Peyer's patch (tissue), 4 donors: ENCODE results near the gene ZEB1. TPM values are rescaled to one million over a fixed set of nuclear protein-coding genes. Genes with fewer than 3 reads are reported as not detected.

Experiments used
- DNase-seq, 3 donors: peaks; one replicate each; pipeline ENCODE4 v3.0.0-alpha.2; 2017 to 2019
- H3K27ac ChIP-seq, 4 donors: fragments of 200-600 bp; sonication (generic); one replicate each; pipeline ENCODE4 v1.5.1; 2016 to 2019
- H3K27me3 ChIP-seq, 2 donors: fragments of 200-600 bp; sonication (generic); one replicate each; pipeline ENCODE4 v1.5.1; 2019
- H3K36me3 ChIP-seq, 3 donors: fragments of 200-600 bp; sonication (generic); one replicate each; pipeline ENCODE4 v1.5.1; 2016 to 2019
- H3K4me1 ChIP-seq, 4 donors: fragments of 200-600 bp; sonication (generic); one replicate each; pipeline ENCODE4 v1.5.1; 2016 to 2019
- H3K4me3 ChIP-seq, 4 donors: fragments of 200-600 bp; sonication (generic); 1 replicate in 3 of 4; 2 replicates in 1 of 4; pipeline ENCODE4 v1.5.1; 2016 to 2019; ENCODE audit warnings: mild to moderate bottlenecking in 1 of 4
- H3K9me3 ChIP-seq, 4 donors: fragments of 200-600 bp; sonication (generic); one replicate each; pipeline ENCODE4 v1.5.1; 2016 to 2019; ENCODE audit warnings: mild to moderate bottlenecking in 1 of 4
- POLR2A ChIP-seq, 2 donors: fragments of 450-650 bp; IDR thresholded peaks; one replicate each; pipeline ENCODE4 v1.5.1; 2017; ENCODE audit warnings: antibody characterized with exemption in 2 of 2, mild to moderate bottlenecking in 2 of 2, moderate library complexity in 2 of 2
- total RNA-seq, 4 donors: library from RNA; depleted of rRNA; stranded (reverse); fragments of >200 nt; gene quantifications; one replicate each; pipeline ENCODE4 v1.1.0, GENCODE V29; 2016
- TF ChIP-seq, protein P1 (sequence below), 6 experiments: fragments of 450-650 bp in 4 of 6; fragments of 200-600 bp in 2 of 6; sonication (generic) in 1 of 6; IDR thresholded peaks; one replicate each; pipeline ENCODE4 v1.5.1; 2017 to 2019; ENCODE audit warnings: antibody characterized with exemption in 6 of 6, mild to moderate bottlenecking in 3 of 6, moderate library complexity in 1 of 6

The ZEB1 gene
- total RNA-seq, 4 donors from 2014 or later: 6.1 to 75.9 (median 16.8) TPM

DNA sequence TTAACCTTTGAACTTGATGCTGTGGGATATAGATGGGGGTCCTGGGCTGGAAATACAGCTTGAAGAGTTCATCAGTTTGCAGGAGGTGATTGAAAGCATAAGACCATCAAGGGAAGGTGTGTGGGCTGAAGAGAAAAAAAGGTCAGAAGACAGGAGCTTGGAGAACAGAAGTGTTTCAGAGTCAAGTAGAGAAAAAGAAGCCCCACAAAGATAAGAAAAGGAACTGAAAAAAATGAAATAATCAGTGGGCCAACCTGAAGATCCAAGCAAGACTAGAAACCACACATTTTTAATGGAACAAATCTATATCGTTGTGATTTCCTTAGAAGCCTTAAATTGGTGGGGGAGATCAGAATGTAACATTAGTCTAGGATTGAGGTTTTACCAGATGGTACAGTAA, 22.5 kb downstream of the ZEB1 start:
- H3K9me3 ChIP-seq: no peaks in the 10 kb centered on the region
- no peak overlapping the region for H3K27ac ChIP-seq
- no peaks in the 10 kb centered on the region for H3K4me1 ChIP-seq
- DNase-seq: no peak
- no peaks in the 10 kb centered on the region for H3K27me3 ChIP-seq
- TF ChIP-seq, protein P1, sequence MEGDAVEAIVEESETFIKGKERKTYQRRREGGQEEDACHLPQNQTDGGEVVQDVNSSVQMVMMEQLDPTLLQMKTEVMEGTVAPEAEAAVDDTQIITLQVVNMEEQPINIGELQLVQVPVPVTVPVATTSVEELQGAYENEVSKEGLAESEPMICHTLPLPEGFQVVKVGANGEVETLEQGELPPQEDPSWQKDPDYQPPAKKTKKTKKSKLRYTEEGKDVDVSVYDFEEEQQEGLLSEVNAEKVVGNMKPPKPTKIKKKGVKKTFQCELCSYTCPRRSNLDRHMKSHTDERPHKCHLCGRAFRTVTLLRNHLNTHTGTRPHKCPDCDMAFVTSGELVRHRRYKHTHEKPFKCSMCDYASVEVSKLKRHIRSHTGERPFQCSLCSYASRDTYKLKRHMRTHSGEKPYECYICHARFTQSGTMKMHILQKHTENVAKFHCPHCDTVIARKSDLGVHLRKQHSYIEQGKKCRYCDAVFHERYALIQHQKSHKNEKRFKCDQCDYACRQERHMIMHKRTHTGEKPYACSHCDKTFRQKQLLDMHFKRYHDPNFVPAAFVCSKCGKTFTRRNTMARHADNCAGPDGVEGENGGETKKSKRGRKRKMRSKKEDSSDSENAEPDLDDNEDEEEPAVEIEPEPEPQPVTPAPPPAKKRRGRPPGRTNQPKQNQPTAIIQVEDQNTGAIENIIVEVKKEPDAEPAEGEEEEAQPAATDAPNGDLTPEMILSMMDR (IDR thresholded peaks at IDR 0.05): no peak
- TF ChIP-seq POLR2A (IDR thresholded peaks at IDR 0.05): no peak
- H3K4me3 ChIP-seq: no peak overlapping the region
- no peaks in the 10 kb centered on the region for H3K36me3 ChIP-seq

DNA sequence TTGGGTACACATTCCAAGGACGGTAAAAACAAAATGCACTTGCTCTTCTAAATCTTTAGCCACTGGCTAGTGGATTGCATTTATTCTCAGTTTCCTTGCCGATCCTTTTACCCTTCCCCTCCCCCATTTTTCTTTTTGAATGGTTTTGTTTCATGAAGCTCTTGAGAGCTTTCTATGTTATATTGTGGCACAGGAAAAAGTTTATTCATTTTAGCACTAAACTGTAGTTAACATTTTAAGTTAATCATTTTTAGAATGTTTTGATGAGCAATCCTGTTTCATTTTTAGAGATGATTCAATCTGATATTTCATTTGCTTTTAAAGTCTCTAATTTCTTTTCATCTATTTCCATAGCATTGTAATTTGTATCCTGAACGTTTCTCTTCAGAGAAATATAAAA, 24.0 kb downstream of the ZEB1 start:
- H3K4me1 ChIP-seq: no peaks in the 10 kb centered on the region
- no peak overlapping the region for H3K4me3 ChIP-seq
- no peaks in the 10 kb centered on the region for H3K9me3 ChIP-seq
- H3K27me3 ChIP-seq: no peaks in the 10 kb centered on the region
- TF ChIP-seq, protein P1 (IDR thresholded peaks at IDR 0.05): no peak
- no peak for TF ChIP-seq POLR2A (IDR thresholded peaks at IDR 0.05)
- no peak for DNase-seq
- H3K27ac ChIP-seq: no peak overlapping the region
- H3K36me3 ChIP-seq: no peaks in the 10 kb centered on the region

DNA sequence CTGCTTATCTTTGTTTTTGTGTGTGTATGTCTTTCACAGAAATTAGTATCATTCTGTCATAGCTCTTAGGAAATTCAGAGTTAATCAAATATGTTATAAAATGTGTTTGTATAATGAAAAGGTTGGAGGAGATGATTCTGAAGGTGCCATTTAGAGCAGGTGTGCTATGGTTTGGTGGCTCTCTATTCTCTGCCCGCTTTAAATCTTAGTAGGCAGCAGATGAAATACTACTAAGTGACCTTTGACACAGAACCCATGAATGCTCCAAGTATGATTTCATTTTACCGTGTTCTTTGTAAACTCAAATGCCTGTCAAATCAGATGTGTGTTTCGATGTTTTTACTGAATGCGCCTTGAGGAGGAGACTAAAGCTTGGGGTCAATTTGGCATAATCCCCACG, 24.5 kb downstream of the ZEB1 start:
- H3K4me3 ChIP-seq: no peak overlapping the region
- no peaks in the 10 kb centered on the region for H3K9me3 ChIP-seq
- DNase-seq: no peak
- TF ChIP-seq, protein P1 (IDR thresholded peaks at IDR 0.05): no peak
- TF ChIP-seq POLR2A (IDR thresholded peaks at IDR 0.05): no peak
- H3K27ac ChIP-seq: no peak overlapping the region
- no peaks in the 10 kb centered on the region for H3K36me3 ChIP-seq
- no peaks in the 10 kb centered on the region for H3K4me1 ChIP-seq
- H3K27me3 ChIP-seq: no peaks in the 10 kb centered on the region

DNA sequence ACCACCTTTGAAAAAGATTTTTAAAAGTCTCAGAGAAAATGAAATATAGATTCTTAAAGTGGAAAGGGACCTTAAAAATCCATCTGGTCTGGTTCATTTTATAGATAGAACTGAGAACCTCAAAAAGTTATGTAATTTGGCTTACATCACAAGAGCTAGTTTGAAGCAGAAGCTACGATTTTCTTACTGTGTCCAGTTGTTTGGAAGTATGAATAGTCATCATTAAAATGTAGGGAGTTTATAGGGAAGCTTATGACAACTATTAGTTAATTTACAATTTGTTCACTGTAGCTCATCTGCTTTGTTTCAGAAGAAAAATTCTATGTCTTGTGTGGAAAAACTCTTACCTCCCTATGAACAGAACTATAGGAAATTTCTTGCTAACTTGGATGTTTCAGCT, 26.9 kb downstream of the ZEB1 start:
- Histone ChIP-seq H3K4me1 (no peaks in the 10 kb centered on the region), H3K9me3 (no peaks in the 10 kb centered on the region), H3K4me3 (no peak overlapping the region), H3K36me3 (no peaks in the 10 kb centered on the region), H3K27me3 (no peaks in the 10 kb centered on the region), H3K27ac (no peak overlapping the region)
- TF ChIP-seq, protein P1 (IDR thresholded peaks at IDR 0.05): no peak
- TF ChIP-seq POLR2A (IDR thresholded peaks at IDR 0.05): no peak
- no peak for DNase-seq

DNA sequence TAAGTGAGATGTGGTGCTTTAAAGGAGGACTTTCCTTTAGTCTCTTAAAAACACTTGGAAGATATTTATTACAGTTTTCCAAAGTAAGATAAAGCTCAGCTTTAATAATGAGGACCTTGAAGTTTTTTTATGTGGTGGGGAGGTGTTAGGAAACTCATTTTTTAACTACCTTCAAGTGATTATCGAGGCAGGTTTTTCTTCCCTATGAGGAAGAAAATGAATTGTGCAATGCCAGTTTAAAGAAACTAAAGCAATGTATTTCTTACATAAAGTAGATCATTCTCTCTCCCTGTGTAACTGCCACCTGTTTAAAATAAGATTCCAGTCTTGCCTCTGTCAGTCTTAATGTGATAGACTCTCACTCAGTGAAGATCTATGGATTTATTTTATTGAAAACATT, 27.9 kb downstream of the ZEB1 start:
- H3K27ac ChIP-seq: no peak overlapping the region
- no peaks in the 10 kb centered on the region for H3K4me1 ChIP-seq
- H3K9me3 ChIP-seq: no peaks in the 10 kb centered on the region
- no peaks in the 10 kb centered on the region for H3K27me3 ChIP-seq
- H3K36me3 ChIP-seq: no peaks in the 10 kb centered on the region
- DNase-seq: no peak
- no peak overlapping the region for H3K4me3 ChIP-seq
- no peak for TF ChIP-seq POLR2A (IDR thresholded peaks at IDR 0.05)
- TF ChIP-seq, protein P1 (IDR thresholded peaks at IDR 0.05): no peak

DNA sequence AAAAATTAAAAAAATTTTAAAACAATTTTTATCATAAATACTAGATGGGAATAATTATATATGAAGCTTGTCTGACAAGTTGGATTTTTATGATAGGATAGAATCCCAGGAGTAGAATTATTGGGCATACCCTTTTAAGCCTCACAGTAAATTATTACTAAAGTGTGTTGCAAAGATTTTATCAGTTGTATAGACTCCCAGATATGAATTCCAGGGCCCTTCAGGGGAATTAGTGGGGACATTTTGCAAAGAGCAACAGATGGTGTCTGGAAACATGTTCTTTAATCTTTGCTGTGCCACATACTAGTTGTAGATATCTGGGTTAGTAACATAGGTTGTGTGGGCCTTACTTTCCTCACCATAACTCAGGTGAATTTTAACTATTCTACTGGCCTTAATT, 28.7 kb downstream of the ZEB1 start:
- Histone ChIP-seq H3K36me3 (no peaks in the 10 kb centered on the region), H3K27ac (no peak overlapping the region), H3K4me3 (no peak overlapping the region), H3K9me3 (no peaks in the 10 kb centered on the region), H3K4me1 (no peaks in the 10 kb centered on the region), H3K27me3 (no peaks in the 10 kb centered on the region)
- TF ChIP-seq POLR2A (IDR thresholded peaks at IDR 0.05): no peak
- TF ChIP-seq, protein P1 (IDR thresholded peaks at IDR 0.05): no peak
- DNase-seq: no peak
